CD4-positive, alpha-beta T cell treated with Interleukin-4 for 1 hour (primary cell): ENCODE results near the gene TRIM28.
A peak's percentile ranks its signal among the peaks of the same experiment; 100 is the strongest.
"Not testable (repeated sequence)": the region's sequence is repeated elsewhere in the genome, so short reads cannot be mapped to it uniquely, and the experiment has no call there.

Source experiments
- DNase-seq, 2 donors: peaks; one replicate each; pipeline ENCODE4 v3.0.0-alpha.2; 2020 to 2022

The TRIM28 gene

GRCh38 chr19:58543826-58544590 is at the start of gene TRIM28:
TSS of gene TRIM28 (plus strand) at chr19:58544064. CDS start at chr19:58544758, 694 bp downstream.
- DNase-seq = peak; percentile 100

GRCh38 chr19:58497634-58498170 is 46.2 kb upstream of the TRIM28 start:
- no peak for DNase-seq

- no peak for DNase-seq
These were observed 45.4 kb upstream of the TRIM28 start for GRCh38 chr19:58498316-58499020.

- peak; percentile 98 for DNase-seq
These were observed 44.6 kb upstream of the TRIM28 start for GRCh38 chr19:58499021-58499927.

- no peak for DNase-seq
These were observed 43.6 kb upstream of the TRIM28 start for GRCh38 chr19:58500242-58500641.

- DNase-seq = not testable (repeated sequence)
These were observed 36.2 kb upstream of the TRIM28 start for GRCh38 chr19:58507602-58508223.

- no peak for DNase-seq
These were observed 34.2 kb upstream of the TRIM28 start for GRCh38 chr19:58509731-58510083.

GRCh38 chr19:58510084-58510862 is 33.6 kb upstream of the TRIM28 start:
- DNase-seq = no peak

GRCh38 chr19:58511353-58512208 is 32.3 kb upstream of the TRIM28 start, which contains the start of gene SLC27A5:
TSS of gene SLC27A5 (minus strand) at chr19:58511992. CDS start at chr19:58511955, 37 bp downstream.
- DNase-seq = no peak

- no peak for DNase-seq
These were observed 30.6 kb upstream of the TRIM28 start for GRCh38 chr19:58513213-58513693.

GRCh38 chr19:58513694-58514563 is 29.9 kb upstream of the TRIM28 start:
- DNase-seq = peak; percentile 93

GRCh38 chr19:58514564-58515022 is 29.3 kb upstream of the TRIM28 start:
- DNase-seq = no peak

- no peak for DNase-seq
These were observed 28.6 kb upstream of the TRIM28 start for GRCh38 chr19:58515259-58515658.

GRCh38 chr19:58516246-58516836 is 27.5 kb upstream of the TRIM28 start:
- DNase-seq = no peak

- no peak for DNase-seq
These were observed 26.7 kb upstream of the TRIM28 start for GRCh38 chr19:58516964-58517833.

- no peak for DNase-seq
These were observed 25.4 kb upstream of the TRIM28 start for GRCh38 chr19:58518256-58519086.

- DNase-seq = peak; percentile 52 to 56
These were observed 24.8 kb upstream of the TRIM28 start for GRCh38 chr19:58519087-58519354.
